ENCODE results near the gene PMCH.
"Not testable (repeated sequence)": the region's sequence is repeated elsewhere in the genome, so short reads cannot be mapped to it uniquely, and the experiment has no call there.

Gene PMCH, protein sequence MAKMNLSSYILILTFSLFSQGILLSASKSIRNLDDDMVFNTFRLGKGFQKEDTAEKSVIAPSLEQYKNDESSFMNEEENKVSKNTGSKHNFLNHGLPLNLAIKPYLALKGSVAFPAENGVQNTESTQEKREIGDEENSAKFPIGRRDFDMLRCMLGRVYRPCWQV

DNA sequence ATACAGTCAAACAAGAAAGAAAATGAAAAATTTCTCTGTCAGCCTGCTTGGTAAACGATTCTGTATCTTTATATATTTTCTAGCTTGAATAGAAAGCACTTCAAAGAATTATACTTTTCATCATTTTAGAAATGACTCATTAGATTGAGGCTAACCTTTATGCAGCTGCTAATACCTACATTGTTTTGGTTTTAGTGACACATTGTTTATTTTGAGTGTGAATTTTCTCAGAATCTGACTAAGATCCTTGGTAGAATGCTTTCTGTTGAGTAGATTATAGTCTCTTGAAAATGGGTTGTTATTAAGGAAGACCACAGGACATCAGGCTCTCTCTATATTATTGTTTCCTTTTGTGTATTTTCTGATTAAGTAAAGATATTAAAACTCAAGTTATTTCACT lies at the start of gene PMCH:
PMCH (minus strand) TSS at position 45 of the 400 bp plus-strand sequence. CDS start 63 bp downstream, outside the sequence.
- DNase-seq, result no peak

DNA sequence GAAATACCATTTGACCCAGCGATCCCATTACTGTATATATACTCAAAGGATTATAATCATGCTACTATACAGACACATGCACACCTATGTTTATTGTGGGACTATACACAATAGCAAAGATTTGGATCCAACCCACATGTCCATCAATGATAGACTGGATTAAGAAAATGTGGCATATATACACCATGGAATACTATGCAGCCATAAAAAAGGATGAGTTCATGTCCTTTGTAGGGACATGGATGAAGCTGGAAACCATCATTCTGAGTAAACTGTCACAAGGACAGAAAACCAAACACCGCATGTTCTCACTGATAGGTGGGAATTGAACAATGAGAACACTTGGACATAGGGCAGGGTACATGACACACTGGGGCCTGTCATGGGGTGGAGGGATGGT lies 43.2 kb upstream of the PMCH start:
- DNase-seq, result not testable (repeated sequence)

DNA sequence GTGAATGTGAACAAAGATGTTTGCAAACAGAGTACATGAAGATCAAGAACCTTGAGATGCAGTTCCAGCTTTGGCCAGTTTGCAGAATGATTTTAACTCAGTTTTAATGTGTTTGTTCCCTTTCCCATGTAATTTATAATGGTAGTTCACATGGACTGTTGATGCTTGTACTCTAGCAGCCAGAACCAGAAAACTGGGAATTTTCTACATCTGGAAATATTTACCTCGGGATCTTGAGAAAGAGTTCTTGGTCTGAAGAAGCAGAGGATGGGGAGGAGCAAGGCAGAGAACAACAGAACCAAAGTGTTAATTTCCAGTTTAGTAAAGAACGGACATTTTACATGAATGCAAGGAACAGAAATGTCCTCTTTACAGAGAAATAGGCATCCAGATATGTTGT lies 37.0 kb upstream of the PMCH start:
- no peak for DNase-seq

DNA sequence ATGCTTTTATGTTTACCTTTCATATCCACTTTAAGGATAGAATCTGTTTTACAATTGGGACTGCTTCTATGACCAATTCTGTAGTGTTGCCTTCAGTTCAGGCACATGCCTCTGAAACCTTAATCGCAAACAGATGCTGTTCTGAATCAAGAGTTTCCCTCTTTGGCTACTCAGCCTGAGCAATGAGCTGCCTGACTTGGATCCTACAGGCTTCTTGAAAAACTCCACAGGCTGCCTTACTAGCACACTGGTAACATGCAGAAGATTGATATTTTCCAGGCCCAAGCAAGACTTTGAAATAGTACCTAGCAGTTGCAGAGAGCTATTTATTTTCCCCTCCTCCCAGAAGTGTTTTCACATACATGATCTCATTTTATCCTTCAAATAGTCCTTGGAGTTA lies 34.8 kb upstream of the PMCH start:
- no peak for DNase-seq

DNA sequence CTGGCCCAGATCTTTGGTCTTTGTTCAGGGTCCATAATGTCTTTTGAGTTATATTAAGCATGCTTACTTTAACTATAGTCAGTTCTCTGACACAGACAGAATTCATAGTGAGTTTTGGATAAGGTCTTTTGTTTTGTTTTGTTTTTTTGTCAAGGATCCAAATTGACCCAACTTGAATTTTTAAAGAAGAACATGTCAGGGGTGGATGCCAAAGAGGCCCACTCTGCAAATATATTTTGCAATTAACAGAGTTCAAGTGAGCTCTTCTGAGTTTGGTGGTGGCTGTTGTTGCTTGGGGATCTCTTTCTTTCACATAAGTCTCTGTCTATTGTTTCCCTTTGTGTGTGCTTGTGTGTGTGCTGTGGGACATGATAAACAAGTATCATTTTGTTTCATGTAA lies 34.4 kb upstream of the PMCH start:
- no peak for DNase-seq

DNA sequence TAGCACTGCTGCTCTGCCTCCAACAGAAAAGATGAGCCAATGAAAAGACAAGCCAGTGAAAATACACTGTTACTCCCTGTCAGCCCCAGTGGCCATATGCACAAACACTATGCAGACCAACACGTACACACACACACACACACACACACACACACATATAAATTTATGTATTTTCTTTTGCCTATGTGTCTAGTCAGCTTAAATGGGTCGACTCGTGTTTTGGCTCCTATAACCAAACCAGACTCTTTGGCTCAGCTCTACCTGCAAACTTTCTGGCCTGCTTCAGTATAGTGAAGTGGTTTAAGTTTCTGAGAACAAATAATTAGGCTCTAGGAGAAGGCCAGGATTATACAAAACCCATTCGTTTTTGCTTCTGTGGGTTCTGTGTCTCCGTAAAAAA lies 30.3 kb upstream of the PMCH start:
- DNase-seq, result no peak

DNA sequence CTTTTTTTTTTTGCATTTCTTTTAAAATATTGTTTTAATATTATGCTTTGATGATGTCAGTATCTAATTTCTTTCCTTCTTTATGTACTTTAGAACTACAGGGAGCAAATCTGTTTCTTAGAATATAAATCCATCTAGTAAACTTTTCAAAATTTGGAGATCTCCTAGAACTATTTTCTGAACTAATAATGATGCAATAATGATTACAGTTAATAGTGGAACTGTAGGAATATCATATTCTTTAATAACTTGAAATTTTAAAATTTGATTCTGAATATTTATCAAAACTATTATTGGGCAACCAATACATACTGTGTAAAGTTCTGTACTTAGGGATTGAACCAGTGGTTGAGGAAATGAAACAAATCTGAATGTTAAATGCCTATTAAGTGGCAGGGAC lies 23.1 kb upstream of the PMCH start:
- DNase-seq, result no peak

DNA sequence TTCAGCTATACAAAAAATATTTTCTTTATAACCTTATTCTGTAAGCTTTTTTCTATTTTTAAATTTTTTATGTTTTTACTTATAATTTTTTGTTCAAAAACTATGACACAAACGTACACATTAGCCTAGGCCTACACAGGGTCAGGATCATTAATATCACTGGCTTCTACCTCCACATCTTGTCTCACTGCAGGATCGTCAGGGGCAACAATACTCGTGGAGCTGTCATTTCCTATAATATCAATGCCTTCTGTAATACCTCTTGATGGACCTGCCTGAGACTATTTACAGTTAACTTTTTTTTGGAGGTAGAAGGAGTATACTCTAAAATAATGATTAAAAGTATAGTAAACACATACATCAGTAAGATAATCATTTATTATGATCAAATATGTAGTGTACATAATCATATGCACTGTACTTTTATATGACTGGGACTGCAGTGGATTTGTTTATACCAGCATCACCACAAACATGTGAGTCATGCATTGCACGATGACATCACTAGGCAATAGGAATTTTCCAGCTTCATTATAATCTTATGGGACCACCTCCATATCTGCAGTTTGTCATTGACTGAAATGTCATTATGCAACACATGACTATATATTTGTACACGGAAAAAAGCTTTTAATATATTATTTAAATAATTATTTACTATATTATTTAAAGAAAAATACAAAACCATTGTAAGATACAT lies 18.5 kb upstream of the PMCH start:
- no peak for DNase-seq

DNA sequence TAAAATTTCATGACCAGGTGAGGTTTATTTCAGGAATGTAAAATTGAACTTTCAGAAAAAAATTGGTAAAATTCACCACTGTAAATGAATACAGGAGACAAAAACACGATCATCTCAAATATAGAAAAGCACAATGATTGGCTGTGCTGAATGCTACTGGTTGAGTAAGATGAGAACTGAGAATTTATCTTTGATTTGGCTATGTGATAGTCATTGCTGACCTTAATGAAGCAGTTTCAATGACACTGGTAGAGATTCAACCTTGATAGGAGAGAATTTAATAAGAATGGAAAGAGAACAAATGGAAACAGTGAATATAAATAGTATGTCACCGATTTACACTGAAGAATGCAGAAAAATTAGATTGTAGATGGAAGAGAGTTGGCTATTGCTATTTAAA lies 6.4 kb upstream of the PMCH start:
- DNase-seq, result no peak

DNA sequence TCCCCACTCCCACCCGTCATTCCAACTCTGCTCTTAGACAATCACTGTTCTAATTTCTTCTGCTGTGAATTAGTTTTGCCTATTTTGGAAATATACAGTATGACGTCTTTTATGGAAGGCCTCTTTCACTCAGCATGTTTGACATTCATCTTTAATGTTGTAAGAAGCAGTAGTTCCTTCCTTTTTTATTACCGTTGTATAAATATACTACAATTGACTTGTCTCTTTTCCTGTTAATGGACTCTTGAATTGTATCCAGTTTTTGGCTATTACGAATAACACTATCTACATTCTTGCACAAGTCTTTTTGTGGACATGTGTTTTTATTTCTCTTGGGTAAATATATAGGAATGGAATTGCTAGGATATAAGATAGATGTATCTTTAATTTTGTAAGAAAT lies 4.9 kb upstream of the PMCH start:
- DNase-seq, result no peak

DNA sequence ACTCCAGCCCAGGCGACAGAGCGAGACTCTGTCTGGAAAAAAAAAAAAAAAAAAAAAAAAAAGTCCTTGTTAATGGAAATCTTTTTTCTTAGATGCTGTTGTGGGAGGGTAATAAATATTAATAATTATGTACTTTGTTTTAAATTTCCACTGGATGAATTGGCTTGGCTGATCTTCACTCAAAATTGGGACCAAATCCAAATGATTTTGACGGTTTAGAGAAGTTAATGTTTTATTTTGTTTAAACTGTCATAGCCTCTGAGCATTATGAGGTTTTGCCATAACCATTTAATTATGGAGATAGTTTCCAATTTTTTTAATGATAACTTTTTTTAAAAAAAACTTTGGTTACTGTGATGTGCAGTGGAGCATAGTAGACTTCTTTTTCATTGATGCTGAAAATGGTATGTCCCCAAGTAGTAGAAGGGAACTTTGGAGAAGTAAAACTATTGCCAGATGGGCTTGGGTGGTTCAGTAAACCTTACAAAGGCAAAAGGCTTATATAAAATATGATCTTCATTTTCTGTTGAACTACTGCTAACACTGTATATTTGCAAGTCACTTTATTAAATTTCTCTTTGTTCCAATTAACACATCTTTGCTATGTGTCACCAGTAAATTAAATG lies 3.9 kb upstream of the PMCH start:
- DNase-seq, result no peak

DNA sequence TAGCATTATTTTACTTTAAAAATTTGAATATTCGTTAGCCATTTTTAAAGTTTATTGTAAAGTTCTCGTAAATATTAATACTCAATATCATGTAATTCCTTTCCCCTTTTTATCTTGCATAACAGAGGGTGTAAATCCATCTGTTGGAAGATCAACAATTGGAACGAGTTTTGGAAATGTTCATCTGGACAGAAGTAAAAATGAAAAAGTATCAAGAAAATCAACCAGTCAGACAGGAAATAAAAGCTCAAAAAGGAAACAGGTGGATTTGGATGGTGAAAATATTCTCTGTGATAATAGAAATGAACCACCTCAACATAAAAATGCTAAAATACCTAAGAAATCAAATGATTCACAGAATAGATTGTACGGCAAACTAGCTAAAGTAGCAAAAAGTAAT lies 1.8 kb downstream of the PMCH start:
- no peak for DNase-seq

DNA sequence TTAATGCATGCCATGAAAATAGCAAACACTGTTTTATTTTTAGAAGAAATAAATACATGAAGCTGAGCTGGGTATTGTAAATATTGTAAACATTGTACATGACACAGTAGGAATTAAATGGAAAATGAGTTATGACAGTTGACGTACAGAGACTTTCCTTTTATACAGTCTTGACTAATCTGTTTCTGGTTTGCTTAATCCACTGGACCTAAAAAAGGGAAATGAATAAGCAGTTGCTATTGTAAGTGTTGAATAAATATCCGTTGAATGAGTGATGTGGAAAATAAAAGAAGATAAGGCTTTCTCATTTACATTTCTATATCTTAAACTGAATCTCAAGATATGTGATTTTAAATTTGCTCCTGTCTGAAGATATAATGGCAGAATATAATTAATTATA lies 15.0 kb downstream of the PMCH start:
- no peak for DNase-seq

DNA sequence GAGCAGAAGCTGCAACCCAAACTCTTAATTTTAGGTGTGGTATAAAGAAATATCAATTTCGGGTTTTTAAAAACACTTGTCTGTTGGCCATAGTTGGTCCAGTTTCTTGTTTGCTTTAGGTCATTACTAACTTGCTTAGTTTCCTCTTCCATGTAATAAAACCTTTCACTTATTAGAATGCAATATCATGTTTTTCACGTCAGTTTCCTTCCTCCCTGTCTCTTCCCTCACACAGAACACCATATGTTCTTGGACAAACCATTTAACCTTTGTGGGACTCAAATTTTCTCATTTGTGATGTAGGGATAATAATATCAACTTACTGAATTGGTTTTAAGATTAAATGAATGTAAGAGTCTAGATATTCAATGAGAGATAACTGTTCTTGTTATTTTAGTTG lies 22.9 kb downstream of the PMCH start:
- no peak for DNase-seq

DNA sequence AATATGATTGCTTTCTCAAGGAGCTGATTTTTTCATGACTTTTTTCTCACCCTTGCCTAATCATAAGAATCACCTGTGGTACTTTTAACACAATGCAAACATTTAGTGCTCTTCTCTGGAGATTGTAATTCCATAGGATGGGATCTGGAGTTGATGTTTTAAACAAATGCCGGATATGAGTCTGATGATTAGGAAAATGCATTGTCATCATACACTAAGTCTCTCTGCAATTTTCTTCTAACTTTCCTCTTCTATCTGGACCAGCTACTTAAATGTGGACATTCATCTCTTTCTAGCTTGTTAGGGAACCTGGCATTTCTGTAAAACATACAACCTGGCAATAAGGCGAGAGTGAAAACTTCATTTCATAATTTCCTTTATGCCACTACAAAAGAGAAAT lies 23.5 kb downstream of the PMCH start:
- DNase-seq, result no peak

DNA sequence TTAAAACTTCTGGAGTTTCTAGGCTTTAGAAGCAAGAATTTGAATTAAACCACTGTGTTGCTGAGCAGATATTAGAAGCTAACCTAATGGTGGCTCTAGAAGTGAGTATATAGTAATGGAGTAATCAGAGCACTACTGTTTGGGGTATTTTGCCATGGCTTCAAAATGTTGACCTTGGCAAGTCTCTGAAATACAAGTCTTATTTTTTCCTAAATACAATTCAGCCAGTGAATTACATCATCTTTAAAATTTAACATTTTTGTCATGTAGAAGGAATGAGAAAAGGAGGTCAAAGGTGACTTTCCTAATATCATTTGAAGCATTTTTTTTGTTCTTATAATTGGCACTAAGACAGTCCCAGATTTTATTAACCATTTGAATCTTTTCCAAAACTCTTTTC lies 25.2 kb downstream of the PMCH start:
- no peak for DNase-seq

DNA sequence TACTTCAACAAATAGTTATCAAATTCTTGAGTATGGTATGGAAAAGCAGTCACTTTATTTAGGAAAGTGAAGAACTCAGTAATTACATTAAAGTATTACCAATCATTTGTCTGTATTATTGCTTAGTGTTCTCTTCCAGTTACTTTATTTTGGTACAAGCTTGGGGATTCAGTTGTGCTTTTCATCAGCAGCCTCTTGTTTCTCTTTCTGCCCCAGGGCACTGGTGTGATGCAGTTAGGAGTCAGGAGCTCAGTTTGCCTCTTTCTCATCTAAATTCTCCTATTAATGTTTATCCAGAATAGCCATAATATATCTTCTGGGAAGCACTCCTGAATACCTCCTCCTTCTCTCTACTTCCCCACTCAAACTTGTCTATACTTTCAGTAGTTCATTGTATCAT lies 25.7 kb downstream of the PMCH start:
- DNase-seq, result no peak

DNA sequence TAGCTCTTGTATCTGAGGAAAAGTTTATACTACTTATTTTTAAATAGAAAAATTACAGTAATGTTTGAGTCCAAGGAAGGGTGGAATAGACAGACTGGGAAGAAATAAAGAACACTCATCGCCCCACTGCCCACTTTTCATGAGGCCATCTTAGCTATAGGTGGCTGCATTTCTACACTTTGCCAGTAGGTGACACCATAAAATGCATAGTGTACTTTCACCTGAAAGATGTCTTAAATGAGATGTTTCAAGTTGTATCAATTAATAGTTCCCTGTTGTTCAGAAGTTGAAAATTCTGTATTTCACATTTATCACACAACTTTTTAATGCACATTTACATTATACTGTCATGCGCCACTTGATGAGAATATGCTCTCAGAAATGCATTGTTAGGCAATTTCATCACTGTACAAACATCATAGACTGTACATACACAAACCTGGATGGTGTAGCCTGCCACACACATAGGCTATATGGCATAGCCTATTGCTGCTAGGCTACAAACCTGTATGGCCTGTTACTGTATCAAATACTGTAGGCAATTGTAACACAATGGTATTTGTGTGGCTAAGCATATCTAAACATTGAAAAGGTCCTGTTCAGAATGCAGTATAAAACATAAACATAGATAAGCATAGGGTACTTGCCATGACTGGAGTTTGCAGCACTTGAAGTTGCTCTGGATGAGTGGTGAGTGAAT lies 27.6 kb downstream of the PMCH start:
- no peak for DNase-seq

DNA sequence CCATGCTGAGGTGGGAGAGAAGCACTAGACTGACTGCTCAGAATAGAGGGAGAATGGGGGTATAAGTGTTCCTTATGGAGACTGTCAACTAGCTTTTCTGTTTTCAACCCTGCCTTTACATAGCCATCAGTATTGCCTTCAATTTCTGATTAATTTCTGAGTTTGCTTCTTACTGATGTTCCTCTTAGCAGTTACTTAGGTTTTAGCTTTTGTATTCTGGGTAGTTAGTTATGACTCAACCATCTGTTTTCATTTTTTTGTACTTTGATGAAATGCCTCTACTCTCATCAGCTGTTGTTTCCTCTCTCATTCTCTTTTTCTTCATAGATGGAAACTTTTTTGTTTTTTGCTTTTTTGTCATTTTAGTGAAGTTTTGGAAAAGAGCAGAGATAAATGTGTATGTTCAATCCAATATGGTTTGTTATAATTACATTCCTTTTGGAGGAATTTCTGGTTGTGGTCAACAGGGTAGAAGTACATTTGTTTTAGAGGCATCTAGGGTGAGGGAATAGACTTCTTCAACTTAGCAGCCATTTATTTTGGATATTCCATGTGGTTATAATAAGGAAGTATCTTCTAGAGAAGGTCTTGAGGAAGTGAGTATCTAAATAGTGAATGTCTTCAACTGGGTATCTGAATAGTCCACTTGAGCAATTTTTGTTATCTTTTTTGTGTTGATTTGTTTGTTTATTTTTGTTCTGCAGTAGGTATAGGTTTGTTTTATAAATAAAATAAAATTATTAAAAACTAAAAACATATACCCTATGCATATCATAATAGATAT lies 29.6 kb downstream of the PMCH start:
- DNase-seq, result no peak

DNA sequence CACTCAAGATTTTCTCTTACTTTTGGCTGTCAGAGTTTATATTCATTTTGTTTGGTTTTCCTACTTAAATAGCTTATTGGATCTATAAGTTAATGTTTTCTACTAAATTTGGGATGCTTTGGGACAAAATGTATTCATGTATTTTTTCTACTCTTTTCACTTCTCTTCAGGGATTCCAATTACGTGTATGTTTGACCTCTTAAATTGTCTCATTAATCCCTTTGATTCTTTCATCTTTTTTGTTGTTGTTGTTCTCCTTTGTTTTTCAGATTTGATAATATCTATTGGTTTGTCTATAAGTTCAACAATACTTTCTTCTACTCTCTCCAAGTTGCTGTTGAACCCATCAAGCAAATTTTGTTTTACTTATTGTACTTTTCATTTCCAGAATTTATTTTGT lies 34.2 kb downstream of the PMCH start:
- DNase-seq, result no peak

DNA sequence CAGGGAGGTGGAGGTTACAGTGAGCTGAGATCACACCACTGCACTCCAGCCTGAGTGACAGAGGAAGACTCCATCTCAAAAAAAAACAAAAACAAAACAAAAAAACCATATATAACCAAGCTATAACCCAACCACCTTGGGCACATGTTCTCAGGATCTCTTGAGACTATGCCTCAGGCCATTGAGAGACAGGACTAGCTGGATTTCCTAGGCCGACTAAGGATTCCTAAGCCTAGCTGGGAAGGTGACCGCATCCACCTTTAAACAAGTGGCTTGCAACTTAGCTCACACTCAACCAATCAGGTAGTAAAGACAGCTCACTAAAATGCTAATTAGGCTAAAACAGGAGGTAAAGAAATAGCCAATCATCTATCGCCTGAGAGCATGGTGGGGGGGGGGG lies 42.4 kb downstream of the PMCH start:
- not testable (repeated sequence) for DNase-seq

DNA sequence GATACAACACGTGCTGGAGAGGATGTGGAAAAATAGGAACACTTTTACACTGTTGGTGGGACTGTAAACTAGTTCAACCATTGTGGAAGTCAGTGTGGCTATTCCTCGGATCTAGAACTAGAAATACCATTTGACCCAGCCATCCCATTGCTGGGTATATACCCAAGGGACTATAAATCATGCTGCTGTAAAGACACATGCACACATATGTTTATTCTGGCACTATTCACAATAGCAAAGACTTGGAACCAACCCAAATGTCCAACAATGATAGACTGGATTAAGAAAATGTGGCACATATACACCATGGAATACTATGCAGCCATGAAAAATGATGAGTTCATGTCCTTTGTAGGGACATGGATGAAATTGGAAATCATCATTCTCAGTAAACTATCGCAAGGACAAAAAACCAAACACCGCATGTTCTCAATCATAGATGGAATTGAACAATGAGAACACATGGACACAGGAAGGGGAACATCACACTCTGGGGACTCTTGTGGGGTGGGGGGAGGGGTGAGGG lies 50.5 kb downstream of the PMCH start:
- DNase-seq, result not testable (repeated sequence)

All from NCI-H1092 (cell line).